Neuronal stem cell (in vitro differentiated cells): Measurements from ENCODE around the gene KRT5.

Experiments used
- DNase-seq: peaks from one replicate; pipeline ENCODE4 v3.0.0-alpha.2; 2013; ENCODE audit warnings: low spot score
- H2AFZ ChIP-seq: one replicate; pipeline ENCODE4 v1.6.1; 2013; ENCODE audit warnings: mild to moderate bottlenecking, low read length, inconsistent platforms
- H2AK5ac ChIP-seq: 2 replicates; pipeline ENCODE4 v1.6.1; 2013; ENCODE audit warnings: low read depth, mild to moderate bottlenecking, inconsistent platforms, low read length, moderate library complexity, mixed read lengths
- H2BK120ac ChIP-seq: 2 replicates; pipeline ENCODE4 v1.6.1; 2013; ENCODE audit warnings: low read depth, mild to moderate bottlenecking, inconsistent platforms, low read length, moderate library complexity, mixed read lengths
- H2BK12ac ChIP-seq: one replicate; pipeline ENCODE4 v1.6.1; 2013; ENCODE audit warnings: low read length, inconsistent platforms
- H2BK15ac ChIP-seq: 2 replicates; pipeline ENCODE4 v1.6.1; 2013; ENCODE audit warnings: mild to moderate bottlenecking, low read length, inconsistent platforms, mixed read lengths
- H2BK5ac ChIP-seq: one replicate; pipeline ENCODE4 v1.6.1; 2013; ENCODE audit warnings: inconsistent platforms, mild to moderate bottlenecking, low read length, moderate library complexity
- H3K14ac ChIP-seq: one replicate; pipeline ENCODE4 v1.6.1; 2013; ENCODE audit warnings: low read length, inconsistent platforms
- H3K18ac ChIP-seq: 2 replicates; pipeline ENCODE4 v1.6.1; 2013; ENCODE audit warnings: low read length, inconsistent platforms
- H3K23ac ChIP-seq: 2 replicates; pipeline ENCODE4 v1.6.1; 2013; ENCODE audit warnings: low read depth, mild to moderate bottlenecking, mixed read lengths, low read length, inconsistent platforms; ENCODE audit not compliant: poor library complexity
- H3K27ac ChIP-seq: replicated peaks from 3 replicates; pipeline ENCODE4 v1.5.1; 2013; ENCODE audit warnings: low read length, inconsistent platforms
- H3K27me3 ChIP-seq, 3 experiments: 2 replicates each; pipeline ENCODE4 v1.6.1; 2013; ENCODE audit warnings: low read length in 3 of 3, mild to moderate bottlenecking in 2 of 3, inconsistent platforms in 1 of 3, low read depth in 1 of 3, mixed read lengths in 1 of 3, moderate library complexity in 1 of 3; ENCODE audit not compliant: control insufficient read depth in 3 of 3, insufficient read depth in 3 of 3
- H3K36me3 ChIP-seq, 2 donors: replicated peaks in 1 of 2; 2 replicates each; pipeline ENCODE4 v1.6.1; 2013; ENCODE audit warnings: low read length in 2 of 2; ENCODE audit not compliant: control insufficient read depth in 2 of 2, insufficient read depth in 2 of 2
- H3K4ac ChIP-seq: 2 replicates; pipeline ENCODE4 v1.6.1; 2013; ENCODE audit warnings: inconsistent platforms, mild to moderate bottlenecking, low read length, moderate library complexity
- H3K4me1 ChIP-seq, 2 donors: 1 replicate in 1 of 2; 2 replicates in 1 of 2; pipeline ENCODE4 v1.6.1; 2013; ENCODE audit warnings: low read length in 2 of 2, low read depth in 1 of 2; ENCODE audit not compliant: control insufficient read depth in 2 of 2, insufficient read depth in 1 of 2
- H3K4me2 ChIP-seq: one replicate; pipeline ENCODE4 v1.6.1; 2013; ENCODE audit warnings: mild to moderate bottlenecking, low read length, inconsistent platforms; ENCODE audit not compliant: insufficient read depth, poor library complexity, severe bottlenecking
- H3K4me3 ChIP-seq, 2 donors: 2 replicates each; pipeline ENCODE4 v1.5.1; 2013; ENCODE audit warnings: low read length in 2 of 2, mild to moderate bottlenecking in 2 of 2, inconsistent platforms in 1 of 2, moderate library complexity in 1 of 2
- H3K79me1 ChIP-seq: one replicate; pipeline ENCODE4 v1.6.1; 2013; ENCODE audit warnings: low read depth, mild to moderate bottlenecking, inconsistent platforms, low read length, moderate library complexity
- H3K9ac ChIP-seq: one replicate; pipeline ENCODE4 v1.6.1; 2013; ENCODE audit warnings: mild to moderate bottlenecking, low read depth, low read length, inconsistent platforms; ENCODE audit not compliant: poor library complexity
- H3K9me3 ChIP-seq, 2 donors: replicated peaks in 1 of 2; 2 replicates each; pipeline versions ENCODE3 to v1.6.1; 2013; ENCODE audit warnings: low read length in 2 of 2, mild to moderate bottlenecking in 2 of 2, inconsistent platforms in 1 of 2, low read depth in 1 of 2, mixed read lengths in 1 of 2, moderate library complexity in 1 of 2; ENCODE audit not compliant: control insufficient read depth in 2 of 2, insufficient read depth in 1 of 2
- H4K8ac ChIP-seq: one replicate; pipeline ENCODE4 v1.6.1; 2013; ENCODE audit warnings: low read depth, mild to moderate bottlenecking, inconsistent platforms, low read length, moderate library complexity
- H4K91ac ChIP-seq: one replicate; pipeline ENCODE4 v1.6.1; 2013; ENCODE audit warnings: low read length, low read depth, mild to moderate bottlenecking, inconsistent platforms; ENCODE audit not compliant: poor library complexity
- WGBS, 2 donors: extraction: QIAGEN DNeasy Blood & Tissue Kit; methylation state at CpG; one replicate each; pipeline ENCODE4 v1.1.7; 2013; ENCODE audit warnings: missing lambda C conversion rate in 2 of 2, mixed read lengths in 1 of 2; ENCODE audit not compliant: insufficient read length in 2 of 2, insufficient replicate concordance in 1 of 2; ENCODE audit errors: extremely low coverage in 2 of 2; 5-methylcytosine and 5-hydroxymethylcytosine counted together

Gene KRT5

GRCh38 chr12:52487211-52487610, 33.0 kb downstream of the KRT5 start:
- H4K91ac ChIP-seq: no peak overlapping the region
- no peaks in the 10 kb centered on the region for H3K4me1 ChIP-seq
- H2AK5ac ChIP-seq: no peak overlapping the region
- no peak overlapping the region for H3K27ac ChIP-seq
- no CpG with 5 or more reads among the region's 1 CpG for WGBS, 2 donors
- no peak overlapping the region for H2BK12ac ChIP-seq
- H3K27me3 ChIP-seq: peaks cover 0 to 3% (median 0%) of the 10 kb centered on the region in 3 experiments
- H4K8ac ChIP-seq: no peak overlapping the region
- DNase-seq: no peak
- no peak overlapping the region for H2BK5ac ChIP-seq
- H3K4me2 ChIP-seq: no peak overlapping the region
- no peak overlapping the region for H3K18ac ChIP-seq
- H3K36me3 ChIP-seq: no peaks in the 10 kb centered on the region
- H2AFZ ChIP-seq: no peak overlapping the region
- H3K23ac ChIP-seq: no peak overlapping the region
- H3K4me3 ChIP-seq: no peak overlapping the region
- no peak overlapping the region for H2BK15ac ChIP-seq
- H3K14ac ChIP-seq: no peak overlapping the region
- H3K9ac ChIP-seq: no peak overlapping the region
- no peaks in the 10 kb centered on the region for H3K79me1 ChIP-seq
- no peak overlapping the region for H3K4ac ChIP-seq
- H2BK120ac ChIP-seq: no peak overlapping the region
- H3K9me3 ChIP-seq: no peaks in the 10 kb centered on the region

- Histone ChIP-seq H2AK5ac (no peak overlapping the region), H3K27ac (no peak overlapping the region), H4K8ac (no peak overlapping the region), H2BK12ac (no peak overlapping the region), H3K14ac (no peak overlapping the region), H3K23ac (no peak overlapping the region), H3K4ac (no peak overlapping the region), H3K4me1 (no peaks in the 10 kb centered on the region), H3K36me3 (no peaks in the 10 kb centered on the region), H2BK5ac (no peak overlapping the region), H3K9ac (no peak overlapping the region), H4K91ac (no peak overlapping the region), H3K4me2 (no peak overlapping the region), H2BK120ac (no peak overlapping the region), H3K9me3 (no peaks in the 10 kb centered on the region), H3K18ac (no peak overlapping the region), H3K27me3 (peaks cover 0 to 2% (median 0%) of the 10 kb centered on the region in 3 experiments), H3K79me1 (no peaks in the 10 kb centered on the region), H2AFZ (no peak overlapping the region), H3K4me3 (no peak overlapping the region), H2BK15ac (no peak overlapping the region)
- no CpG with 5 or more reads among the region's 5 CpGs for WGBS, 2 donors
- no peak for DNase-seq
Measured at GRCh38 chr12:52486166-52487105, 33.8 kb downstream of the KRT5 start.

- Histone ChIP-seq H3K14ac (no peak overlapping the region), H3K27me3 (no peaks in the 10 kb centered on the region), H2BK5ac (no peak overlapping the region), H2AK5ac (no peak overlapping the region), H2BK120ac (no peak overlapping the region), H3K18ac (no peak overlapping the region), H4K91ac (no peak overlapping the region), H2AFZ (no peak overlapping the region), H2BK12ac (no peak overlapping the region), H4K8ac (no peak overlapping the region), H3K9me3 (no peaks in the 10 kb centered on the region), H3K9ac (no peak overlapping the region), H3K27ac (no peak overlapping the region), H3K23ac (no peak overlapping the region), H3K4me1 (no peaks in the 10 kb centered on the region), H2BK15ac (no peak overlapping the region), H3K36me3 (no peaks in the 10 kb centered on the region), H3K4me2 (no peak overlapping the region), H3K79me1 (no peaks in the 10 kb centered on the region), H3K4me3 (no peak overlapping the region), H3K4ac (no peak overlapping the region)
- no peak for DNase-seq
- no CpG with 5 or more reads among the region's 3 CpGs for WGBS, 2 donors
Measured at GRCh38 chr12:52480073-52480472, 40.1 kb downstream of the KRT5 start.

GRCh38 chr12:52477651-52478050, 42.5 kb downstream of the KRT5 start:
- Histone ChIP-seq H3K14ac (no peak overlapping the region), H2BK12ac (no peak overlapping the region), H2AK5ac (no peak overlapping the region), H3K27me3 (no peaks in the 10 kb centered on the region), H3K23ac (no peak overlapping the region), H4K8ac (no peak overlapping the region), H3K36me3 (no peaks in the 10 kb centered on the region), H2BK15ac (no peak overlapping the region), H3K9ac (no peak overlapping the region), H2BK120ac (no peak overlapping the region), H2BK5ac (no peak overlapping the region), H4K91ac (no peak overlapping the region), H3K9me3 (no peaks in the 10 kb centered on the region), H3K4me2 (no peak overlapping the region), H3K4me1 (no peaks in the 10 kb centered on the region), H3K18ac (no peak overlapping the region), H3K4me3 (no peak overlapping the region), H3K27ac (no peak overlapping the region), H2AFZ (no peak overlapping the region), H3K4ac (no peak overlapping the region), H3K79me1 (no peaks in the 10 kb centered on the region)
- WGBS, 2 donors: no CpG with 5 or more reads among the region's 2 CpGs
- DNase-seq: no peak
